ENCODE data around the gene B2M. TPM values are rescaled to one million over a fixed set of nuclear protein-coding genes. Genes with fewer than 3 reads are reported as not detected.

The B2M gene
- total and polyA plus RNA-seq, 10 of the 15 experiments (the other 5 are each of a cell fraction or from before 2014, with no cell fraction given), result 2,901 to 22,794 (median 8,374) TPM

DNA sequence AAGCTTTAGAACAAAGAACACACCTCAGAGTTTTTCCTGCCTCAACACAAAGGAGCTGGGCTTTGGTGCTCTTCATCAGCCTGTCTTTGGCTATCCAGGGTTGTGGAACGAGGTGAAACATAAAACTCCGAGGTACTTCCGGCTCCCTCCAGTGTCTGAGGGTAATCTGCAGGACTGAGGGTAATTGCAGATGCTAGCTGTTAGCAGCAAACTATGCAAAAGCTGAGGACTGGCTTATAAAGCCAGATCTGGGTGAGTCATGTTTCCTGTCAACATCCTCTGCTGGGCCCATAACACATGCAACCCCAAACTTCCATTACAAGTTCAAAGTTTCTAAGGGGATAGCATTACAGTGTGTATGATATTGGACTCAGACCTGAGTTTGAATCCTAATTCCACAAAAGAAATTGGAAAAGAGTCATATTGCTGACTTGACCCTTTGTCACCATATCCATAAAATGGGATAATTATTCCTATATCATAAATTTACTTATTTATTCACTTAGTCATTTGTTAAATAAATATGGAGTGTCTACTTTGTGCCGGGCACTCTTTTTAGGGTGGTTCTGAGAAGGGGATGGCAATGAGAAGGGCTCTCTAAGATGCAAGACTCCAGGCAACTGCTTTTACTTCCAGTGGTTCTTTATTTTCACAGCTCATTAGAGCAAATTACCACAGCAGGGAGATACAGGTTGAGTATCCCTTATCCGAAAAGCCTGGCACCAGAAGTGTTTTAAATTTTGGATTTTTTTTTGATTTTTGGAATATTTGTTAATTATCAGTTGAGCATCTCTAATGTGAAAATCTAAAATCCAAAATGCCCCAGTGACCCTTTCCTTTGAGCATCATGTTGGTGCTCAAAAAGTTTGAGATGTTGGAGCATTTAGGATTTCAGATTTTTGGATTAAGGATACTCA, 15.5 kb downstream of the B2M start (continued):
- TF ChIP-seq TAF1 (IDR thresholded peaks at IDR 0.05; ENCODE audit: borderline replicate concordance, low read depth, low read length), result peak; percentile 98
- TF ChIP-seq, protein P1, sequence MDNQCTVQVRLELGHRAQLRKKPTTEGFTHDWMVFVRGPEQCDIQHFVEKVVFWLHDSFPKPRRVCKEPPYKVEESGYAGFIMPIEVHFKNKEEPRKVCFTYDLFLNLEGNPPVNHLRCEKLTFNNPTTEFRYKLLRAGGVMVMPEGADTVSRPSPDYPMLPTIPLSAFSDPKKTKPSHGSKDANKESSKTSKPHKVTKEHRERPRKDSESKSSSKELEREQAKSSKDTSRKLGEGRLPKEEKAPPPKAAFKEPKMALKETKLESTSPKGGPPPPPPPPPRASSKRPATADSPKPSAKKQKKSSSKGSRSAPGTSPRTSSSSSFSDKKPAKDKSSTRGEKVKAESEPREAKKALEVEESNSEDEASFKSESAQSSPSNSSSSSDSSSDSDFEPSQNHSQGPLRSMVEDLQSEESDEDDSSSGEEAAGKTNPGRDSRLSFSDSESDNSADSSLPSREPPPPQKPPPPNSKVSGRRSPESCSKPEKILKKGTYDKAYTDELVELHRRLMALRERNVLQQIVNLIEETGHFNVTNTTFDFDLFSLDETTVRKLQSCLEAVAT (IDR thresholded peaks at IDR 0.05), result peak; percentile 93
- 0 out of 2 replicates have a peak, but pooled peaks have one; percentile 13 for TF ChIP-seq LARP7 (IDR thresholded peaks at IDR 0.05)
- 0 out of 2 replicates have a peak, but pooled peaks have one; percentile 59 for TF ChIP-seq DPF2 (IDR thresholded peaks at IDR 0.05)
- TF ChIP-seq, protein P2, sequence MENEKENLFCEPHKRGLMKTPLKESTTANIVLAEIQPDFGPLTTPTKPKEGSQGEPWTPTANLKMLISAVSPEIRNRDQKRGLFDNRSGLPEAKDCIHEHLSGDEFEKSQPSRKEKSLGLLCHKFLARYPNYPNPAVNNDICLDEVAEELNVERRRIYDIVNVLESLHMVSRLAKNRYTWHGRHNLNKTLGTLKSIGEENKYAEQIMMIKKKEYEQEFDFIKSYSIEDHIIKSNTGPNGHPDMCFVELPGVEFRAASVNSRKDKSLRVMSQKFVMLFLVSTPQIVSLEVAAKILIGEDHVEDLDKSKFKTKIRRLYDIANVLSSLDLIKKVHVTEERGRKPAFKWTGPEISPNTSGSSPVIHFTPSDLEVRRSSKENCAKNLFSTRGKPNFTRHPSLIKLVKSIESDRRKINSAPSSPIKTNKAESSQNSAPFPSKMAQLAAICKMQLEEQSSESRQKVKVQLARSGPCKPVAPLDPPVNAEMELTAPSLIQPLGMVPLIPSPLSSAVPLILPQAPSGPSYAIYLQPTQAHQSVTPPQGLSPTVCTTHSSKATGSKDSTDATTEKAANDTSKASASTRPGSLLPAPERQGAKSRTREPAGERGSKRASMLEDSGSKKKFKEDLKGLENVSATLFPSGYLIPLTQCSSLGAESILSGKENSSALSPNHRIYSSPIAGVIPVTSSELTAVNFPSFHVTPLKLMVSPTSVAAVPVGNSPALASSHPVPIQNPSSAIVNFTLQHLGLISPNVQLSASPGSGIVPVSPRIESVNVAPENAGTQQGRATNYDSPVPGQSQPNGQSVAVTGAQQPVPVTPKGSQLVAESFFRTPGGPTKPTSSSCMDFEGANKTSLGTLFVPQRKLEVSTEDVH (IDR thresholded peaks at IDR 0.05; ENCODE audit: low read depth, partially characterized antibody), result no peak
- TF ChIP-seq RCOR1 (conservative IDR thresholded peaks at IDR 0.05; ENCODE audit: low read depth, low read length), result no peak
- TF ChIP-seq BHLHE40 (IDR thresholded peaks at IDR 0.05; ENCODE audit: borderline replicate concordance in 1 of 2, low read depth in 2 of 2, low read length in 1 of 2), result peak in 1 of 2 experiments; percentile 22; a peak in 1 of 4 replicates
- no peak for TF ChIP-seq SMARCA5 (IDR thresholded peaks at IDR 0.05)
- TF ChIP-seq, protein P3, sequence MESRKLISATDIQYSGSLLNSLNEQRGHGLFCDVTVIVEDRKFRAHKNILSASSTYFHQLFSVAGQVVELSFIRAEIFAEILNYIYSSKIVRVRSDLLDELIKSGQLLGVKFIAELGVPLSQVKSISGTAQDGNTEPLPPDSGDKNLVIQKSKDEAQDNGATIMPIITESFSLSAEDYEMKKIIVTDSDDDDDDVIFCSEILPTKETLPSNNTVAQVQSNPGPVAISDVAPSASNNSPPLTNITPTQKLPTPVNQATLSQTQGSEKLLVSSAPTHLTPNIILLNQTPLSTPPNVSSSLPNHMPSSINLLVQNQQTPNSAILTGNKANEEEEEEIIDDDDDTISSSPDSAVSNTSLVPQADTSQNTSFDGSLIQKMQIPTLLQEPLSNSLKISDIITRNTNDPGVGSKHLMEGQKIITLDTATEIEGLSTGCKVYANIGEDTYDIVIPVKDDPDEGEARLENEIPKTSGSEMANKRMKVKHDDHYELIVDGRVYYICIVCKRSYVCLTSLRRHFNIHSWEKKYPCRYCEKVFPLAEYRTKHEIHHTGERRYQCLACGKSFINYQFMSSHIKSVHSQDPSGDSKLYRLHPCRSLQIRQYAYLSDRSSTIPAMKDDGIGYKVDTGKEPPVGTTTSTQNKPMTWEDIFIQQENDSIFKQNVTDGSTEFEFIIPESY (IDR thresholded peaks at IDR 0.05), result no peak
- TF ChIP-seq MTA3 (IDR thresholded peaks at IDR 0.05; ENCODE audit: borderline replicate concordance, low read length), result peak; percentile 94
- peak; percentile 80 for TF ChIP-seq EED (IDR thresholded peaks at IDR 0.05; ENCODE audit: low read depth)
- TF ChIP-seq TCF12 (IDR thresholded peaks at IDR 0.05; ENCODE audit: low read depth, low read length), result peak; percentile 73
- TF ChIP-seq SPI1 (IDR thresholded peaks at IDR 0.05; ENCODE audit: borderline replicate concordance, insufficient read depth, low read depth, low read length), result 0 out of 2 replicates have a peak, but pooled peaks have one; percentile 2
- peak in 1 of 2 experiments; percentile 29; a peak in 1 of 3 replicates for TF ChIP-seq EGR1 (IDR thresholded peaks at IDR 0.05; ENCODE audit: borderline replicate concordance in 1 of 2, low read depth in 2 of 2, low read length in 2 of 2)
- no peak for TF ChIP-seq CHD1 (IDR thresholded peaks at IDR 0.05; ENCODE audit: low read depth, low read length)
- TF ChIP-seq BACH1 (IDR thresholded peaks at IDR 0.05; ENCODE audit: borderline replicate concordance), result peak; percentile 93
- TF ChIP-seq, protein P4, sequence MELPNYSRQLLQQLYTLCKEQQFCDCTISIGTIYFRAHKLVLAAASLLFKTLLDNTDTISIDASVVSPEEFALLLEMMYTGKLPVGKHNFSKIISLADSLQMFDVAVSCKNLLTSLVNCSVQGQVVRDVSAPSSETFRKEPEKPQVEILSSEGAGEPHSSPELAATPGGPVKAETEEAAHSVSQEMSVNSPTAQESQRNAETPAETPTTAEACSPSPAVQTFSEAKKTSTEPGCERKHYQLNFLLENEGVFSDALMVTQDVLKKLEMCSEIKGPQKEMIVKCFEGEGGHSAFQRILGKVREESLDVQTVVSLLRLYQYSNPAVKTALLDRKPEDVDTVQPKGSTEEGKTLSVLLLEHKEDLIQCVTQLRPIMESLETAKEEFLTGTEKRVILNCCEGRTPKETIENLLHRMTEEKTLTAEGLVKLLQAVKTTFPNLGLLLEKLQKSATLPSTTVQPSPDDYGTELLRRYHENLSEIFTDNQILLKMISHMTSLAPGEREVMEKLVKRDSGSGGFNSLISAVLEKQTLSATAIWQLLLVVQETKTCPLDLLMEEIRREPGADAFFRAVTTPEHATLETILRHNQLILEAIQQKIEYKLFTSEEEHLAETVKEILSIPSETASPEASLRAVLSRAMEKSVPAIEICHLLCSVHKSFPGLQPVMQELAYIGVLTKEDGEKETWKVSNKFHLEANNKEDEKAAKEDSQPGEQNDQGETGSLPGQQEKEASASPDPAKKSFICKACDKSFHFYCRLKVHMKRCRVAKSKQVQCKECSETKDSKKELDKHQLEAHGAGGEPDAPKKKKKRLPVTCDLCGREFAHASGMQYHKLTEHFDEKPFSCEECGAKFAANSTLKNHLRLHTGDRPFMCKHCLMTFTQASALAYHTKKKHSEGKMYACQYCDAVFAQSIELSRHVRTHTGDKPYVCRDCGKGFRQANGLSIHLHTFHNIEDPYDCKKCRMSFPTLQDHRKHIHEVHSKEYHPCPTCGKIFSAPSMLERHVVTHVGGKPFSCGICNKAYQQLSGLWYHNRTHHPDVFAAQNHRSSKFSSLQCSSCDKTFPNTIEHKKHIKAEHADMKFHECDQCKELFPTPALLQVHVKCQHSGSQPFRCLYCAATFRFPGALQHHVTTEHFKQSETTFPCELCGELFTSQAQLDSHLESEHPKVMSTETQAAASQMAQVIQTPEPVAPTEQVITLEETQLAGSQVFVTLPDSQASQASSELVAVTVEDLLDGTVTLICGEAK (IDR thresholded peaks at IDR 0.05; ENCODE audit: borderline replicate concordance), result 0 out of 2 replicates have a peak, but pooled peaks have one; percentile 18
- TF ChIP-seq IKZF1 (conservative IDR thresholded peaks at IDR 0.05), result peak; percentile 57
